ENCODE measurements around the gene MTA1.

The MTA1 gene

GRCh38 chr14:105415481-105416428 is 3.9 kb upstream of the MTA1 start:
- H3K4me3 ChIP-seq (ENCODE audit: control insufficient read depth, low read depth, low read length) = no peak overlapping the region
- TF ChIP-seq CTCF (conservative IDR thresholded peaks at IDR 0.05; ENCODE audit: control insufficient read depth, insufficient read depth, low read depth, low read length) = no peak
- DNase-seq (ENCODE audit: low read depth) = no peak

GRCh38 chr14:105416671-105417070 is 3.0 kb upstream of the MTA1 start:
- no peak for TF ChIP-seq CTCF (conservative IDR thresholded peaks at IDR 0.05; ENCODE audit: control insufficient read depth, insufficient read depth, low read depth, low read length)
- H3K4me3 ChIP-seq (ENCODE audit: control insufficient read depth, low read depth, low read length) = no peak overlapping the region
- no peak for DNase-seq (ENCODE audit: low read depth)

GRCh38 chr14:105417690-105418121 is 1.9 kb upstream of the MTA1 start:
- no peak overlapping the region for H3K4me3 ChIP-seq (ENCODE audit: control insufficient read depth, low read depth, low read length)
- no peak for DNase-seq (ENCODE audit: low read depth)
- TF ChIP-seq CTCF (conservative IDR thresholded peaks at IDR 0.05; ENCODE audit: control insufficient read depth, insufficient read depth, low read depth, low read length) = no peak

GRCh38 chr14:105418269-105419194 is 1.1 kb upstream of the MTA1 start:
- peak overlapping the region; percentile 54 for H3K4me3 ChIP-seq (ENCODE audit: control insufficient read depth, low read depth, low read length)
- no peak for TF ChIP-seq CTCF (conservative IDR thresholded peaks at IDR 0.05; ENCODE audit: control insufficient read depth, insufficient read depth, low read depth, low read length)
- no peak for DNase-seq (ENCODE audit: low read depth)

GRCh38 chr14:105420101-105420973 is 710 bp downstream of the MTA1 start:
- peak overlapping the region; percentile 79 for H3K4me3 ChIP-seq (ENCODE audit: control insufficient read depth, low read depth, low read length)
- DNase-seq (ENCODE audit: low read depth) = no peak
- TF ChIP-seq CTCF (conservative IDR thresholded peaks at IDR 0.05; ENCODE audit: control insufficient read depth, insufficient read depth, low read depth, low read length) = no peak
